ENCODE results near the gene PCDHGC4. TPM values are rescaled to one million over a fixed set of nuclear protein-coding genes. Genes with fewer than 3 reads are reported as not detected.

The PCDHGC4 gene
- total RNA-seq, 1 experiment from 2014 or later: 2.2 TPM

DNA sequence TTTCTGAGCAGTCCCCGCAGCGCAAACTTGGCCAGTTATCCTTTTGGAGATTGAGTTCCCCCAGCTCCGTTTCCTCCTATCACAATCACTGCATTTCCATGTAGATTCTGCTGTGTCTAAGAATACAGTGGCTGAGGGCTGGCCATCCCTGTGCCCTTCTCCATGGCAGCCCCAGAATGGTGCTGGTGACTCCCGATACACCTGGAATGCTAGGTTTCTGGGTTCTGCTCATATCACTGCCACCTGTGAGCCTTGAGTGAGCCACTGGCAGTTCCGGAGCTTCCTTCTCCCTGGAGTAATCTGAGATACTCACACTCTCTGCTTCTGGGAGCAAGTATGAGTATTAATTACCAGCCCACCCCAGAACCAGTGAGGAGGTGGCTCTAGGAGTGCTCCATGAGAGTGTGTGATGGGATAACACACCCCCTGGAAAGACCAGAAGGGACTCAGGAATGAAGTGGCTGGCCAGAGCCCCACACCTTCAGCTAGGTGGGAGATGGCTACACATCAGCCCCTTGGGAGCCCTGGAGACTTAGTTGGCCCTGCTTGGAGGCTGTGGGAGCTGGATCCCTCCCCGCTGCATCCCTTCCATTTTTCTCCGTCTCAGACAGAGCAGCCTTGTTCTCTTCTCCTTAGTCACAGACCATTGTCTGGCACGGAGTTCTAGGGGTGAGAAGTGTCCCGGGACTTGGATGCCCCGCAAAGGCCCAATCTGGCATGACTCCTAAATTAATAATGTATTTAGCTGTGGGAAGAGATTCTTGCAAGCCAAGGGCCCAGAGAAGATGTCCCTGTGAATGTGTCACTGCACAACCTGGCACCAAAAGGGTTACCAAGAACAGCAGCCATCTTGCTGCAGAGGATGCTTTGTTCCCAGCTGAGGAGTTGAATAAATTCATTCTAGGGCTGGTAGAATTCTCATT lies 8.9 kb downstream of the PCDHGC4 start:
- BruUV-seq (replicated peaks): no TSS peak
- intact Hi-C loops (cut with micrococcal nuclease; ENCODE audit: unreplicated experiment): loop anchor here (1.0 kb wide), 1 partner anchor 18 kb away; the partner anchor contains the start of gene PCDHGC3
- peaks cover 6% of the 10 kb centered on the region for H3K36me3 Mint-ChIP-seq (ENCODE audit: insufficient read depth, unreplicated experiment)
- no peak overlapping the region for H3K27ac Mint-ChIP-seq (ENCODE audit: unreplicated experiment)
- H3K27me3 Mint-ChIP-seq (ENCODE audit: unreplicated experiment): no peaks in the 10 kb centered on the region
- no peak overlapping the region for H3K4me3 Mint-ChIP-seq (ENCODE audit: low read depth, unreplicated experiment)
- TF ChIP-seq, protein P1, sequence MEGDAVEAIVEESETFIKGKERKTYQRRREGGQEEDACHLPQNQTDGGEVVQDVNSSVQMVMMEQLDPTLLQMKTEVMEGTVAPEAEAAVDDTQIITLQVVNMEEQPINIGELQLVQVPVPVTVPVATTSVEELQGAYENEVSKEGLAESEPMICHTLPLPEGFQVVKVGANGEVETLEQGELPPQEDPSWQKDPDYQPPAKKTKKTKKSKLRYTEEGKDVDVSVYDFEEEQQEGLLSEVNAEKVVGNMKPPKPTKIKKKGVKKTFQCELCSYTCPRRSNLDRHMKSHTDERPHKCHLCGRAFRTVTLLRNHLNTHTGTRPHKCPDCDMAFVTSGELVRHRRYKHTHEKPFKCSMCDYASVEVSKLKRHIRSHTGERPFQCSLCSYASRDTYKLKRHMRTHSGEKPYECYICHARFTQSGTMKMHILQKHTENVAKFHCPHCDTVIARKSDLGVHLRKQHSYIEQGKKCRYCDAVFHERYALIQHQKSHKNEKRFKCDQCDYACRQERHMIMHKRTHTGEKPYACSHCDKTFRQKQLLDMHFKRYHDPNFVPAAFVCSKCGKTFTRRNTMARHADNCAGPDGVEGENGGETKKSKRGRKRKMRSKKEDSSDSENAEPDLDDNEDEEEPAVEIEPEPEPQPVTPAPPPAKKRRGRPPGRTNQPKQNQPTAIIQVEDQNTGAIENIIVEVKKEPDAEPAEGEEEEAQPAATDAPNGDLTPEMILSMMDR (IDR thresholded peaks at IDR 0.05; ENCODE audit: unreplicated experiment): no peak
- no peak for DNase-seq
- CTCF ChIA-PET: no interaction called here
- H3K4me1 Mint-ChIP-seq (ENCODE audit: low read depth, unreplicated experiment): no peaks in the 10 kb centered on the region
- H3K9me3 Mint-ChIP-seq (ENCODE audit: low read depth, unreplicated experiment): no peaks in the 10 kb centered on the region

DNA sequence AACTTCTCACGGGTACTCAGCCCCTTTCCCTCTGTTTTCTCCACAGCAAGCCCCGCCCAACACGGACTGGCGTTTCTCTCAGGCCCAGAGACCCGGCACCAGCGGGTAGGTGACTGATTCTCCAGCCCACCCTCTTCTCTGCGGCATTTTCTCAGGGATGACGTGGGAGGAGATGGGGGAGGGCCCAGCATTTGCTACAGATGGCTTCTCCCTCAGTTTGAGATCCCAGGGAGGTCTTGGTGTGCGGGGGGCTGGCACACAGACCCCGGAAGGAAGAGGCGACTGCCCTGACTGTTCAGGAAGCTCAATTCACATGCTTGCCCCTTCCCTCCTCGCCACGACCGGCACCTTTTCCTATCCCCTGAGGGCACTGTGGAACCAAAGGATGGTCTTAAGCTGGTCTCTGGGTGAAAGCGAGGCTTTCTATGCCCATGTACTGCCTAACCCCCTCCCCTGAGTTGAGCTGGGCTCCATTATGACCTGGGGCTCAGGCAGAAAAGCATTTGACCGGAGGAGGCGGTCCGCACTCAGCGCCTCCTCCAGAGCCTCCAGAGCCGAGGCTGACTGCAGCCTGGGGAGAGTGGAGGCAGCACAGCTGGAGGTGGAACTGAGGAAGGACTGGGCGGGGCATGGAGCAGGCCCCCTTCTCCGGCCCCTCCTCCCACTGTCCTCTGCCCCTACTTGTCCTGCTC lies 10.1 kb downstream of the PCDHGC4 start:
- no TSS peak for BruUV-seq (replicated peaks)
- no peaks in the 10 kb centered on the region for H3K9me3 Mint-ChIP-seq (ENCODE audit: low read depth, unreplicated experiment)
- intact Hi-C loops (cut with micrococcal nuclease; ENCODE audit: unreplicated experiment): no loop called here
- no peak overlapping the region for H3K4me3 Mint-ChIP-seq (ENCODE audit: low read depth, unreplicated experiment)
- peaks cover 6% of the 10 kb centered on the region for H3K36me3 Mint-ChIP-seq (ENCODE audit: insufficient read depth, unreplicated experiment)
- H3K27me3 Mint-ChIP-seq (ENCODE audit: unreplicated experiment): no peaks in the 10 kb centered on the region
- CTCF ChIA-PET: no interaction called here
- TF ChIP-seq, protein P1 (IDR thresholded peaks at IDR 0.05; ENCODE audit: unreplicated experiment): no peak
- DNase-seq: no peak
- H3K4me1 Mint-ChIP-seq (ENCODE audit: low read depth, unreplicated experiment): no peaks in the 10 kb centered on the region
- H3K27ac Mint-ChIP-seq (ENCODE audit: unreplicated experiment): peak overlapping the region; percentile 12

DNA sequence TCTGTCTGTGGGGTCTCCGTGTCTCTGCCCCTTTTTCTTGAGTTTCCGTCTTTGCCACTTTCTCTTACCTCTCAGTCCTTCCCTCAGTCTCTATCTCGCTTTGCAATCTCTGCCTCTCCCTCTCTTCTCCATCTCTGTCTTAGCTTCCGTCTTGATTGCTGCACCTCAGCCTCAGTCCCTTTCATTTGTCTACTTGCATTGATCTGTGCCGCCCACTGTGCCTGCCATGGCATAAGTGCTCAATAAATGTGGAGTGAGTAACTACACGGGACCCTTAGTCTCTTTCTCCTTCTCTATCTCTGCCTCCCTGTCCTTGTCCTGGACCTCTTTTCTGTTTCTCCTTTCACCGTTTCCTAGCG lies 10.6 kb downstream of the PCDHGC4 start:
- DNase-seq: no peak
- Mint-ChIP-seq H3K27ac (ENCODE audit: unreplicated experiment) (peak overlapping the region; percentile 12), H3K27me3 (ENCODE audit: unreplicated experiment) (no peaks in the 10 kb centered on the region), H3K4me1 (ENCODE audit: low read depth, unreplicated experiment) (no peaks in the 10 kb centered on the region), H3K36me3 (ENCODE audit: insufficient read depth, unreplicated experiment) (peaks cover 6% of the 10 kb centered on the region), H3K4me3 (ENCODE audit: low read depth, unreplicated experiment) (no peak overlapping the region), H3K9me3 (ENCODE audit: low read depth, unreplicated experiment) (no peaks in the 10 kb centered on the region)
- CTCF ChIA-PET: no interaction called here
- no TSS peak for BruUV-seq (replicated peaks)
- intact Hi-C loops (cut with micrococcal nuclease; ENCODE audit: unreplicated experiment): no loop called here
- TF ChIP-seq, protein P1 (IDR thresholded peaks at IDR 0.05; ENCODE audit: unreplicated experiment): no peak

DNA sequence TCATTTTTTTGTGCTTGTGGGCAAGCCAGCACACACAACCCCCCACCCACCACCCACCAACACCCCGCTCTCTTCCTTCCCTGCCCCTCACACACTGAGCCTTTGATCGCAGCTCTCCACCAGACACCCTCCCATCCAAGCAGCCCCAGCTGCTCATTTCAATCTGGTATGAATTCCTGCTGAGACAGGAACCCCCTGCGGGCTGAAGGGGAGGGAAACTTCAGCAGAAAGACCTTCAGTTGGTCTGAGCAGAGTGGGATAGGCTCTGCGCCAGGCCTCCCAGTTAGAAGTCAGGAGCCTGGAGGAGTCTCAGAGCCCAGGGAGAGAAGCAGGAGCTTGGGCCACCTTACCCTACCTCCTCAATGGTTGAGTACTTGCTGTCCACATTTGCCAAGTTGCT lies 11.2 kb downstream of the PCDHGC4 start:
- no peaks in the 10 kb centered on the region for H3K4me1 Mint-ChIP-seq (ENCODE audit: low read depth, unreplicated experiment)
- H3K36me3 Mint-ChIP-seq (ENCODE audit: insufficient read depth, unreplicated experiment): peaks cover 1% of the 10 kb centered on the region
- CTCF ChIA-PET: interaction anchor here (2.4 kb wide), 1 partner anchor 20 kb away, joined by 5 read pairs; the partner anchor contains the start of gene PCDHGC3
- TF ChIP-seq, protein P1 (IDR thresholded peaks at IDR 0.05; ENCODE audit: unreplicated experiment): no peak
- no peak overlapping the region for H3K27ac Mint-ChIP-seq (ENCODE audit: unreplicated experiment)
- intact Hi-C loops (cut with micrococcal nuclease; ENCODE audit: unreplicated experiment): no loop called here
- no TSS peak for BruUV-seq (replicated peaks)
- no peak overlapping the region for H3K4me3 Mint-ChIP-seq (ENCODE audit: low read depth, unreplicated experiment)
- H3K9me3 Mint-ChIP-seq (ENCODE audit: low read depth, unreplicated experiment): no peaks in the 10 kb centered on the region
- no peak for DNase-seq
- no peaks in the 10 kb centered on the region for H3K27me3 Mint-ChIP-seq (ENCODE audit: unreplicated experiment)

All from Calu3 (cell line).